ENCODE data around the gene PPARA.

The PPARA gene

DNA sequence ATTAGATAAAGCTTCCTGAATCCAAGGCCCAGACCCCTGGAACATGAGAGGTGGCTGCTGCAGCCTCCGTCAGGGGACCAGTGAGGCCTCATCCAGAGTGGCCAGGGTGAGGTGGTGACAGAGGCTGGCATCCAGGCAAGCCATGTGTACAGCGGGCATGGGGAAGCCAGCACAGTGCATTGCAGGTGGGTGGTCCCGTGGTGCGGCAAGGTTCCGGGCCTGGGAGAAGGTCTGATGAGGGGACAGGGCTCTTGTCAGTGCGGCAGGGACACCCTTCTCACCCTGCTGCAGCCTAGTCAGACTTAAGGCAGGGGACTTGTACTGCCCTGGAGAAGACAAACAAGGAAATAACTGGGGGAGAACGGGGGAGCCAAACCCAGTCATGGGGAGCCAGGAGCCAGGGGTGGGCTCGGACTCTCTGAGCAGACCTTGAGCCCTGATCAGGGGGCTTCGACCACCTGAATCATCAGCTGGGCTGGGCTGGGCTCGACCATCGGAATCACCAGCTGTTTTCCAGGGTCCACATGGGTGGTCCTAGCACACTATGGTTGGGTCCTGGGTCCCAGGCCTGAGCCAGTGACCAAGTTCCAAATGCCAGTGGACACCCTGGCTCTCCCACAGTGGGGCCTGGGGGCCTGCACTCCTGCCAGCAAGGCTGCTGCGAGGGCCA is 122.6 kb downstream of the PPARA start:
- peak in 2 of 42 donors; percentile 2 to 12 for DNase-seq
- intact Hi-C loops (cut with DNase I) = no loop called here

DNA sequence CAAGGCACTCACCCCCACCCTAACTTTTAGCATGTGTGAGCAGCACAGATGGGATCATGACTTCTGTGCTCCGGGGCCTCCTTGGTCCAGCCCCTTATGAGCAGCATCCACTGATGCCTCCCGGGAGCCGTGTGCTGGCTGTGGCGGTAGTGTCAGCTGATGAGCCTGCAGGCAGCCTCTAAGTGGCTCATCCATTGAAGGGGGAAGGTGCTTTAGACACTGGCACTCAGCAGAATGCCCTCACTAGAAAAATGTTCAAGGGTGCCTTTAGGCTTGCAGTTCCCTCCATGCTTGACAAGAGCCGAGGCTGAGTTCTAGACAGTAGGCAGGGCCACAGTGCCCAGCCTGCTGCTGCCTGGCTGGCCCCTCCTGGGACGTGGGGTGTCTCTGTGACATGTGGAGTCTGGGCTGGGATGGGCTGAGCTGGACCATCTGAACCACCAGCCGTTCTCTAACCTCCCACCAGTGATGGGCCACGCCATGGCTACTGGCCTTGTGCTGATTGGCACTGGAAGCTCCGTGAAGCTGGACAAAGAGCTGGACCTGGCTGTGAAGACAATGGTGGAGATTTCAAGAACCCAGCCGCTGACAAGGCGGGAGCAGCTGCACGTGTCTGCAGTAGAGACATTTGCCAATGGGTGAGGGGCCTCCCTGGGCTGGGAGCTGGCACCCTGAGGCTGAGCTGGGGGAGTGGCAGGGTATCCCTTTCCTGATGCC is 123.3 kb downstream of the PPARA start:
- intact Hi-C loops (cut with DNase I) = no loop called here
- peak in 1 of 42 donors; percentile 15 for DNase-seq

- no peak for DNase-seq
- intact Hi-C loops (cut with DNase I) = no loop called here
Measured at GRCh38 chr22:46274381-46274780, 124.1 kb downstream of the PPARA start.

- no peak for DNase-seq
- intact Hi-C loops (cut with DNase I) = no loop called here
Measured at GRCh38 chr22:46275455-46276122, 125.3 kb downstream of the PPARA start.

DNA sequence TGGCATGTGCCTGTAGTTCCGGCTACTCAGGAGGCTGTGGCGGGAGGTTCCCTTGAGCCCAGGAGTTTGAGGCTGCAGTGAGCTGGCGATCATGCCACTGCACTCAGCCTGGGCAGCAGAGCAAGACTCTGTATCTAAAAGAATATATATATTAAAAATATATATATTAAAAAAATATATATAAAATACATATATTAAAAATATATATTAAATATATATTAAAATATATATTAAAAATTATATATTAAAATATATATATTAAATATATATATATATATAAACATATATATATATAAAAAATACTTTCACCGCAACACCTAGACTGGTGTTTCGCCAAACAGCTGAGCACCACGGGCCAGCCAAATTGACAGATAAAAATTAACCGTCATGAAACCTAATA is 126.2 kb downstream of the PPARA start:
- DNase-seq = peak in 1 of 42 donors; percentile 10
- intact Hi-C loops (cut with DNase I) = no loop called here

GRCh38 chr22:46278656-46279645 is 128.6 kb downstream of the PPARA start:
- intact Hi-C loops (cut with DNase I) = no loop called here
- DNase-seq = no peak

DNA sequence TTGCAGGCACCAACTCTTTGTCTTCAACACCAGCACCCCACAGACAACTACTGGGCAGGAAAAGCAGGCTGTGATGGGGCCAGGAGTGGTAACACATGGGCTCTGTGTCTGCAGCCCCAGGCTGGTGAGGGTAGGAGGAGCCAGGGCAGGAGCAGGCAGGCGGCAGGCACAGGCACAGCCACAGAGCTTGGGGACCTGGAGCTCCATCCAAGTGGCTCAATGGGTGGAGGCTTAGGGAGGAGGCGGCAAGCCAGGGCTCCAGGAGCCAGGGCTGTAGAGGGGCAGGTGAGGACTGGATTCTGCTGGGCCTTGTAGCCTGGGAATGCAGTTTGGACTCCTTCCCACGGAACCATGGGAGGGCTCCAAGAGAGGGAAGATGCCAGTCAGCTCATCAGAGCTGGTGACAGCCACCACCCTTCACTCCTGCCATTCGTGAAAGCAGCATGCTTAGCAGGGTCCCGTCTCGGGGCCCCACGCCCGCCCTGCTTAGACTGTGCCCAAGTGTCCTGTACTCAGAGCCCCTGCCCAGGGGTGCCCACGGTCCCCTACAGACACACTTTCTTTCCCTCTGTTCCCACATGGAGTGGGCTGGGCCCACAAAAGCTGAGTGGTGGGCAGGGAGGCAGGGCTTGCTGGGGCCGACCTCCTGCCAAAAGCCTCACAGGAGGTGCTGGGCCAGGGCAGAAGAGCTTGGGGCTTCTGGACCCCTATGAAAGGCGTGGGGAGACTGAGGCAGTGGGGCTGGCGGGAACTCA is 129.9 kb downstream of the PPARA start:
- DNase-seq = no peak

GRCh38 chr22:46280999-46281623 is 130.8 kb downstream of the PPARA start:
- intact Hi-C loops (cut with DNase I) = no loop called here
- DNase-seq = peak in 36 of 42 donors; percentile 23 to 77 (median 54)

More for the DNA sequence above, 129.9 kb downstream of the PPARA start:
- intact Hi-C loops (cut with DNase I) = no loop called here

DNA sequence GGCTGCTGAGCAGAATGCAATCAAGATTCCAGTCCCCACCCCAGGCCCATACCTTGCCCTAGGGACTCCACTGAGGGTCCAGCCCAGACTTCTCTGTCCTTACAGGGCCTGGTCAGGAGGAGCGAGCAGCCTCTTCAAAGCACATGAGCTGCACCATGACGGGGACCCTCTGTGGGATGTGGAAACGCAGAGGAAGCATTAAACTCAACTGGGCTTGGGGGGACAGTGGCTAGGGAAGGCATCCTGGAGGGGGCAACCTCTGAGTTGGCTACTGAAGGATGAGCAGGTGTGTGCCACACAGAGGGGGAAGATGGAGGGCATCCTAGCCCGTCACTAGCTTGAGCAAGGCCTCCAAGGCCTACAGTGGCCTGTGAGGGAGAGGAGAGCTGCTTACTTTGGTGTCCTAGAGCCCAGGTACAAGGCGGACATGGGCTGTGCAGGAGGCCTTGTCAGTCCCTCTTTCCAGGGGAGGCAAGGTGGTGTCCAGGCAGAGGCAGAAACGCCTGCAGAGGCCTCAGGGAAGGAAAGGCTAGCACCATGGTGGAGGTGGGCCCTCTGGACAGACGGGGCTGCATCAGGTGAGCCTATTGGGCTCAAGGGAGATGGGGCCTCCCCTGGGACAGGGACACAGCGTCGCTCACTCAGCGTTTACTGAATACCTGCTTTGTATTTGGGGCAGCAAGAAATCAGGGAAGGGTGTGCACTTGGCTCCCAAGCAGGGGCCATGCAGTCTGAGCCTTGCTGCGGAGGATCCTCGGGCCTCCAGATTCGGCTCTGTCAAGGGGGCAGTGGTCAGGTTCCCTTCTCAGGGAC is 131.7 kb downstream of the PPARA start:
- intact Hi-C loops (cut with DNase I) = no loop called here

GRCh38 chr22:46286006-46286405 is 135.7 kb downstream of the PPARA start:
- intact Hi-C loops (cut with DNase I) = no loop called here
- DNase-seq = no peak

More for the DNA sequence above, 131.7 kb downstream of the PPARA start:
- DNase-seq = no peak

GRCh38 chr22:46286941-46287872 is 136.9 kb downstream of the PPARA start:
- DNase-seq = no peak
- intact Hi-C loops (cut with DNase I) = no loop called here

GRCh38 chr22:46287873-46288751 is 137.8 kb downstream of the PPARA start:
- intact Hi-C loops (cut with DNase I) = no loop called here
- peak in 1 of 42 donors; percentile 37 for DNase-seq

DNA sequence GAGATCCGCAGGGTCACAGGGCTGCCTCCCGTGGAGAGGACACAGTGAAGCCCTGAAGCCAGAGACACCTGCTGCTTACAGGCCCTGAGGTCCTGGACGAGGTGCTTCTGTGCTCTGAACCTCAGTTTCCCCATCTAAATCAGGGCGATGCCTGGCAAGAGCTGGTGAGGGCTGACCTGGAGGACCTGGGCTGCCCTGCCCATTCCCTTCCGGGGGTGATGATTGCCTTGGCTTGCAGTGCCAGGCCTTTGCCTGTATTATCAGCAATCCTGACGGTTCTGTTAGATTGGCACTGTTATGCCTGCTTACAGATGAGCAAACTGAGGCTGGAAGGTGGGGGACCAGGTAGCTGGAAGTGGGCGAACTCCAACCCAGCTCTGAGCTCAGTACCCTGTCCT is 138.5 kb downstream of the PPARA start:
- intact Hi-C loops (cut with DNase I) = no loop called here
- no peak for DNase-seq

DNA sequence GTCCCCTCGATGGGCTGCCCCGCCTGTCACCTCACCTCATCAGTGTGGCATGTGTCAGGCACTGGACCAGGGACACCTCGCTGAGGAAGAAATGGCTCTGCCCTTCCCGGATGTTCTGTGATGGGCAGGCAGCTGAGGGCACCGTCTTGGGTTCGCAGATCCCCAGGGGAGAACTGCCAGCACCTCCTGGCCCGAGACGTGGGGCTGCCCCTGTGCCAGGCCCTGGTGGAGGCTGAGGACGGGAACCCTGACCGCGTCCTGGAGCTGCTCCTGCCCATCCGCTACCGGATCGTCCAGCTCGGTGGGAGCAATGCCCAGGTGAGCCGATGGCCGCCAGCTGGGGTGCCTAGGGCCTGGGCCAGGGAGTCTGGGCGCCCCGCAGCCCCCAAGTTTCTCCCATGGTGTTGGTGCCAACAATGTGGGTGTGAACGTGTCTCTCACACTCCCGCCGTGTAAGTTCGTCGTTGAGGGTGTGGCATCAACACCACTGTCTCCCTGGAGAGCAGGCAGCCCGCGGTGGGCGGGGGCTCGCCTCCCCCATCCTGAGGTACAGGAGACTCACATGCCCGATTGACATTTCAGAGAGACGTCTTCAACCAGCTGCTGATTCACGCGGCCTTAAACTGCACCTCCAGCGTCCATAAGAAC is 139.0 kb downstream of the PPARA start:
- intact Hi-C loops (cut with DNase I) = no loop called here

More for the DNA sequence above, 139.0 kb downstream of the PPARA start:
- no peak for DNase-seq

All from head of caudate nucleus (tissue), 42 donors.